Left ventricle myocardium inferior (tissue), 1 donor: ENCODE results near the gene KCNK5. TPM values are rescaled to one million over a fixed set of nuclear protein-coding genes. Genes with fewer than 3 reads are reported as not detected.

Experiments
- DNase-seq: peaks from one replicate; pipeline ENCODE4 v3.0.0-alpha.2; 2020
- H3K27ac ChIP-seq: fragments of 200-600 bp; replicated peaks from 2 replicates; pipeline ENCODE4 v1.8.0; 2021
- H3K27me3 ChIP-seq: fragments of 200-600 bp; 2 replicates; pipeline ENCODE4 v1.8.0; 2021; ENCODE audit warnings: low read depth
- H3K36me3 ChIP-seq: fragments of 200-600 bp; 2 replicates; pipeline ENCODE4 v1.8.0; 2021
- H3K4me1 ChIP-seq: fragments of 200-600 bp; 2 replicates; pipeline ENCODE4 v1.8.0; 2021
- H3K4me3 ChIP-seq: fragments of 200-600 bp; 2 replicates; pipeline ENCODE4 v1.8.0; 2021; ENCODE audit warnings: mild to moderate bottlenecking, moderate library complexity
- H3K9me3 ChIP-seq: fragments of 200-600 bp; replicated peaks from 2 replicates; pipeline ENCODE4 v1.8.0; 2021
- CTCF ChIP-seq: fragments of 200-600 bp; IDR thresholded peaks from 2 replicates; pipeline ENCODE4 v1.8.0; 2021; ENCODE audit warnings: antibody characterized with exemption, mild to moderate bottlenecking, borderline replicate concordance
- intact Hi-C: fragments of 100-400 bp; cut with micrococcal nuclease; formaldehyde crosslinking; loops from one replicate; pipeline ENCODE4 v1.11.0; 2022
- total RNA-seq: library from RNA; stranded (reverse); fragmentation: NEBNext Ultra II Directional; extraction: Animal tissue kit (Norgen Biotek cat#: 25700); gene quantifications from one replicate; pipeline ENCODE4 v1.2.1, GENCODE V29; 2021
- donor health status: DM: no; HTN: yes; CAD: no; lungs with severe emphysema.

Gene KCNK5
- total RNA-seq, 1 donor from 2014 or later = 0.47 TPM

- DNase-seq = no peak
- no peak overlapping the region for H3K27ac ChIP-seq
- no peaks in the 10 kb centered on the region for H3K9me3 ChIP-seq
- no peaks in the 10 kb centered on the region for H3K4me1 ChIP-seq
- intact Hi-C loops = no loop called here
- H3K36me3 ChIP-seq = no peaks in the 10 kb centered on the region
- TF ChIP-seq CTCF = no peak
- peaks cover 8% of the 10 kb centered on the region for H3K27me3 ChIP-seq
- no peak overlapping the region for H3K4me3 ChIP-seq
Observed at GRCh38 chr6:39206250-39206721, 23.0 kb downstream of the KCNK5 start.

- intact Hi-C loops = no loop called here
- no peak for DNase-seq
- no peaks in the 10 kb centered on the region for H3K36me3 ChIP-seq
- no peak overlapping the region for H3K27ac ChIP-seq
- no peaks in the 10 kb centered on the region for H3K4me1 ChIP-seq
- no peak for TF ChIP-seq CTCF
- H3K4me3 ChIP-seq = no peak overlapping the region
- H3K9me3 ChIP-seq = no peaks in the 10 kb centered on the region
- H3K27me3 ChIP-seq = peaks cover 7% of the 10 kb centered on the region
Observed at GRCh38 chr6:39204646-39205244, 24.5 kb downstream of the KCNK5 start.

- TF ChIP-seq CTCF = no peak
- H3K4me1 ChIP-seq = no peaks in the 10 kb centered on the region
- no peaks in the 10 kb centered on the region for H3K36me3 ChIP-seq
- no peak overlapping the region for H3K4me3 ChIP-seq
- intact Hi-C loops = no loop called here
- no peak for DNase-seq
- no peaks in the 10 kb centered on the region for H3K9me3 ChIP-seq
- H3K27ac ChIP-seq = no peak overlapping the region
- H3K27me3 ChIP-seq = peaks cover 13% of the 10 kb centered on the region
Observed at GRCh38 chr6:39204160-39204495, 25.1 kb downstream of the KCNK5 start.

- H3K27me3 ChIP-seq = peaks cover 18% of the 10 kb centered on the region
- H3K4me1 ChIP-seq = no peaks in the 10 kb centered on the region
- H3K9me3 ChIP-seq = no peaks in the 10 kb centered on the region
- no peak overlapping the region for H3K27ac ChIP-seq
- no peaks in the 10 kb centered on the region for H3K36me3 ChIP-seq
- no peak overlapping the region for H3K4me3 ChIP-seq
- intact Hi-C loops = no loop called here
- TF ChIP-seq CTCF = no peak
- no peak for DNase-seq
Observed at GRCh38 chr6:39203436-39204159, 25.7 kb downstream of the KCNK5 start.

- no peak for TF ChIP-seq CTCF
- no peaks in the 10 kb centered on the region for H3K36me3 ChIP-seq
- DNase-seq = no peak
- no peaks in the 10 kb centered on the region for H3K4me1 ChIP-seq
- intact Hi-C loops = no loop called here
- no peaks in the 10 kb centered on the region for H3K9me3 ChIP-seq
- no peak overlapping the region for H3K27ac ChIP-seq
- peaks cover 23% of the 10 kb centered on the region for H3K27me3 ChIP-seq
- H3K4me3 ChIP-seq = no peak overlapping the region
Observed at GRCh38 chr6:39202166-39202565, 27.1 kb downstream of the KCNK5 start.
